GM23248 (cell line): ENCODE results near the gene EIF5B. TPM values are rescaled to one million over a fixed set of nuclear protein-coding genes. Genes with fewer than 3 reads are reported as not detected.

Experiments
- DNase-seq: peaks from one replicate; pipeline ENCODE4 v3.0.0-alpha.2; 2015
- H2AFZ ChIP-seq: fragments of 200-600 bp; sonication (generic); 2 replicates; pipeline ENCODE4 v1.6.1; 2016; ENCODE audit warnings: antibody characterized with exemption
- H3F3A ChIP-seq: fragments of 200-600 bp; sonication (generic); 2 replicates; pipeline ENCODE4 v1.6.1; 2016; ENCODE audit warnings: mild to moderate bottlenecking, antibody characterized with exemption, mixed run types; ENCODE audit not compliant: insufficient read depth
- H3K27ac ChIP-seq: fragments of 200-600 bp; sonication (generic); 2 replicates; pipeline ENCODE4 v1.5.1; 2016; ENCODE audit warnings: mild to moderate bottlenecking
- H3K27me3 ChIP-seq: fragments of 200-600 bp; sonication (generic); replicated peaks from 2 replicates; pipeline ENCODE4 v1.6.1; 2016; ENCODE audit warnings: mild to moderate bottlenecking; ENCODE audit not compliant: insufficient read depth
- H3K36me3 ChIP-seq: fragments of 200-600 bp; sonication (generic); 2 replicates; pipeline ENCODE4 v1.6.1; 2016; ENCODE audit warnings: low read depth, mild to moderate bottlenecking
- H3K4me1 ChIP-seq: fragments of 200-600 bp; sonication (generic); 2 replicates; pipeline ENCODE4 v1.6.1; 2016; ENCODE audit warnings: mild to moderate bottlenecking; ENCODE audit not compliant: insufficient read depth
- H3K4me2 ChIP-seq: fragments of 200-600 bp; sonication (generic); one replicate; pipeline ENCODE4 v1.6.1; 2016; ENCODE audit warnings: mild to moderate bottlenecking; ENCODE audit not compliant: unreplicated experiment
- H3K4me3 ChIP-seq: fragments of 200-600 bp; sonication (generic); 2 replicates; pipeline ENCODE4 v1.5.1; 2016; ENCODE audit warnings: mild to moderate bottlenecking
- H3K79me2 ChIP-seq: fragments of 200-600 bp; sonication (generic); 2 replicates; pipeline ENCODE4 v1.6.1; 2016; ENCODE audit warnings: mild to moderate bottlenecking; ENCODE audit not compliant: insufficient read depth
- H3K9ac ChIP-seq: fragments of 200-600 bp; sonication (generic); 2 replicates; pipeline ENCODE4 v1.6.1; 2016; ENCODE audit warnings: mild to moderate bottlenecking
- H3K9me2 ChIP-seq: fragments of 200-600 bp; sonication (generic); 2 replicates; pipeline ENCODE4 v1.6.1; 2016; ENCODE audit warnings: mixed run types, mild to moderate bottlenecking, moderate library complexity; ENCODE audit not compliant: insufficient read depth
- H3K9me3 ChIP-seq: fragments of 200-600 bp; sonication (generic); one replicate; pipeline ENCODE4 v1.6.1; 2017; ENCODE audit warnings: low read depth
- H4K20me1 ChIP-seq: fragments of 200-600 bp; sonication (generic); 2 replicates; pipeline ENCODE4 v1.6.0; 2016; ENCODE audit not compliant: insufficient read depth
- EZH2 ChIP-seq: fragments of 200-600 bp; sonication (generic); IDR thresholded peaks from 2 replicates; pipeline ENCODE4 v1.6.1; 2018; ENCODE audit warnings: antibody characterized with exemption, mild to moderate bottlenecking; ENCODE audit not compliant: insufficient read depth, poor library complexity, severe bottlenecking
- EZH2phosphoT487 ChIP-seq: fragments of 200-600 bp; sonication (generic); IDR thresholded peaks from 2 replicates; pipeline ENCODE4 v1.6.1; 2018; ENCODE audit warnings: antibody characterized with exemption, moderate library complexity, mild to moderate bottlenecking, low read depth; ENCODE audit not compliant: insufficient read depth
- WGBS, 2 experiments: methylation state at CpG; one replicate each; pipeline ENCODE4 v1.1.6; 2015 to 2017; ENCODE audit warnings: low lambda C conversion rate in 2 of 2, low coverage in 1 of 2; ENCODE audit errors: missing lambda C conversion rate in 2 of 2; 5-methylcytosine and 5-hydroxymethylcytosine counted together
- in situ Hi-C: fragments of 300-500 bp; cut with MboI; formaldehyde crosslinking; loops from 2 replicates; pipeline ENCODE4 v1.15.0; 2020
- polyA plus RNA-seq: library from polyadenylated mRNA; unstranded; fragments of >200 nt; fragmentation: Nextera tagmentation; extraction: Ambion mirVana; gene quantifications from 2 replicates; pipeline ENCODE4 v1.2.1, GENCODE V29; 2016
- total RNA-seq: library from RNA; depleted of rRNA; stranded (reverse); fragments of >200 nt; shearing (Covaris generic); gene quantifications from 2 replicates; pipeline ENCODE4 v1.2.3, GENCODE V29; 2014

The EIF5B gene
- total and polyA plus RNA-seq, 2 experiments from 2014 or later = 19.5 to 27.7 TPM

DNA sequence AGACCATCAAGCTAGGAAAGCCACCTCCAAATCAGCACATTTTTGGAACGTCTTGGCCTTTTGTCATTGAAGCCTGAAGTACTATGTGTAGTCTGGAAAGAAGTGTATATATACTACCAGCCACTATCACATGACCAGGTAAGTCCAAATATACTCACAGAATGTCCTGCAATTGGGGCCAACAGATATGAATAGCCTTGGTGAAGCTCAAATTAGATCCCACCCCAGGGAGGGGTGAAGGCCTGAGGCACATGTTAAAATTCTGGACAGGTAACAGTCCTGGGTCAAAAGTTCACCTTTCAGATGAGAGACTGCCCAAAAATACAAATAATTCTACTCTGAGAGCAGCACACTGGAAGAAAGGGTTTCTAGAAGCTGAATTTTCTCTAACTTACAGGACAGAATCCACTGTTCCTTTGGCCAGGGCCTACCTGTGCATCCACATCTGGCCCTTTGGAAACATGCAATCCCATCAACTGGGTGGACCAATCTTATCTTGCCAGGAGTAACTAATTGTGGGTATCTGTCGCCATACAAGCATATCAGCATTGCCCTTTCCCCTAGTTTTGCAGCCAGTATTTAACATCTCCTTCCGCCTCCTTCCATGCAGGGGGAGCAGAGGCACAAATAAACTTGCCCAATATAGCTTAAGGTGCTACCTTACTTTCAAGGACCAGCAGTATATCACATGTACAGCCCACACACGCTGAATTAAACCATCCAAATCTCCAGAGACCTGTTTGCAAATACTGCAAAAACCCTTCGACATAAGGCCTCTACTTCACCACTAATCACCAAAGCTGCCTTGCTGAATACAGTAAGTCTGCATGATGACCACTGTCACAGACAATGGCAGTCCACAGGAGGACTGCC is 67.8 kb downstream of the EIF5B start:
- Histone ChIP-seq H3K79me2 (no peaks in the 10 kb centered on the region), H4K20me1 (no peaks in the 10 kb centered on the region), H3K9me3 (no peaks in the 10 kb centered on the region), H3K9ac (no peak overlapping the region), H3K9me2 (no peaks in the 10 kb centered on the region), H3K4me1 (peaks cover 14% of the 10 kb centered on the region), H3K27ac (no peak overlapping the region), H3K36me3 (peaks cover 65% of the 10 kb centered on the region), H2AFZ (no peak overlapping the region), H3K4me2 (no peak overlapping the region), H3K4me3 (no peak overlapping the region), H3F3A (peaks cover 52% of the 10 kb centered on the region), H3K27me3 (no peaks in the 10 kb centered on the region)
- TF ChIP-seq EZH2phosphoT487 (no peak), EZH2 (no peak)
- no peak for DNase-seq
- whole genome bisulfite sequencing, 2 experiments = 75 to 77% methylated on average over 5 of the region's 5 CpGs
- in situ Hi-C loops = no loop called here

DNA sequence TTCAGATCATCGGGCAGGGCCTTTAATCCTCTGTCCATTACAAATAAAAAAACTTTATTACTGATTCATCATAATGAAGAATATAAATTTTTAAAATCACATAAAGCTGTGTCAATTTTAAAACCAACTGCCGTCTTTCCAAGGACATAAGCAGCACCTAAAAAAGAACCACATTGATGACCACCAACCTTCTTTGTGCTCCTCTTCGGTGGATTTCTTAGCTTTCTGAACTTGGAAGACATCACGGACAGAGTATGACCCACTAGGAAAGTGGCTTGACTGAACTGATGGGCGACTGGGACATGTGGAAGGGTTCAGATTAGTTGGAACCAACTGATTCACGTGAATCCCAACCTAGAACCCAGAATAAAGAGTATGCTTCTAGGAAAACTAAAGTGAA is 68.9 kb downstream of the EIF5B start:
- in situ Hi-C loops = no loop called here
- H3K4me3 ChIP-seq = no peak overlapping the region
- no peaks in the 10 kb centered on the region for H3K79me2 ChIP-seq
- WGBS, 2 experiments = 90 to 92% methylated on average over 6 of the region's 6 CpGs
- H3K9me3 ChIP-seq = no peaks in the 10 kb centered on the region
- no peak overlapping the region for H2AFZ ChIP-seq
- H3K27me3 ChIP-seq = no peaks in the 10 kb centered on the region
- no peaks in the 10 kb centered on the region for H4K20me1 ChIP-seq
- H3K4me1 ChIP-seq = peaks cover 14% of the 10 kb centered on the region
- H3K4me2 ChIP-seq = no peak overlapping the region
- peaks cover 65% of the 10 kb centered on the region for H3K36me3 ChIP-seq
- H3K9me2 ChIP-seq = no peaks in the 10 kb centered on the region
- TF ChIP-seq EZH2phosphoT487 (no peak), EZH2 (no peak)
- no peak for DNase-seq
- no peak overlapping the region for H3K9ac ChIP-seq
- H3F3A ChIP-seq = peaks cover 45% of the 10 kb centered on the region
- H3K27ac ChIP-seq = no peak overlapping the region

DNA sequence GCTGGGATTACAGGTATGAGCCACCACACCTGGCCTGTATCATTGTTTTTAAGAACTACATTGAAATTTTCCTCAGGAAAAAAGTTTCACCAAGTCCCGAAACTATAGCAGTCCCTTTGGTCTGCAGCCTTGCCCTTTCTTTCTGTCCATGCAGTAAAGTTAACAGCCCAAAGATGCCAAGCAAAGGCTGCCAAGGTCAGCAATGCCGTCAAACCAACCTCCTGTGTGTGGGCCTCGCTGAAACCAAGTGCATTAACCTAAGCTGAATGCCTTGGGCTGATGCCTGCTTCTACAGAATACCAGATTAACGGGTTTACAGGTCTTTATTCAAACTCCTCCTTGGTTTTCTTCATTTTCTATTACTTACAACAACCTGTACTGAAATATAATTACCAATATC is 73.1 kb downstream of the EIF5B start:
- TF ChIP-seq EZH2 (no peak), EZH2phosphoT487 (no peak)
- Histone ChIP-seq H3K4me1 (no peaks in the 10 kb centered on the region), H3F3A (peaks cover 21% of the 10 kb centered on the region; the same call in 1 of the 2 replicates), H3K9me3 (no peaks in the 10 kb centered on the region), H3K27me3 (no peaks in the 10 kb centered on the region), H3K4me2 (no peak overlapping the region), H3K9me2 (no peaks in the 10 kb centered on the region), H3K4me3 (no peak overlapping the region), H3K79me2 (no peaks in the 10 kb centered on the region), H3K27ac (no peak overlapping the region), H3K36me3 (peaks cover 34% of the 10 kb centered on the region), H2AFZ (no peak overlapping the region), H4K20me1 (no peaks in the 10 kb centered on the region), H3K9ac (no peak overlapping the region)
- 98 to 99% methylated on average over 4 of the region's 4 CpGs for WGBS, 2 experiments
- DNase-seq = no peak
- in situ Hi-C loops = no loop called here

DNA sequence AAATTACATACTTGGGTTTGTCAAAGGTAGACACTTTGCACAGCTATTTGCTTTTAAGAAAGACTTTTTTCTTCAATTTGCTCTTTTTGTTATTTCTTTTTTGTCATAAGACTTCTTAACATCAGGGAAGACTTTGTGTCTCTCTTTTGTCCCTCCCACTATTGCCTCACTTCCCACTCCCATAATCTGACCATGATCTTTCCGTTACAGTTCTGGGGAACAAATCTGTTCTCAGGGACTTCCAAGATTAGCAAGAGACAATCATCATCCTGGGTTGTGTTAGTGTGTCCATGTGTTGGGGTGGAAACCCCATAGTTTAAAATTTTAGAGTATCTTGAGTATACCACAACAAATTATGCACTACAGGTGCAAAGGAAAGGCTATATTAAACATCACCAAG is 77.4 kb downstream of the EIF5B start:
- H3K36me3 ChIP-seq = peaks cover 37% of the 10 kb centered on the region
- in situ Hi-C loops = no loop called here
- 94 to 100% methylated on average over 1 of the region's 1 CpG for WGBS, 2 experiments

More for the DNA sequence above, 77.4 kb downstream of the EIF5B start:
- H2AFZ ChIP-seq = no peak overlapping the region
- H3K4me3 ChIP-seq = no peak overlapping the region
- no peaks in the 10 kb centered on the region for H3K9me2 ChIP-seq
- peaks cover 1% of the 10 kb centered on the region for H3K4me1 ChIP-seq
- no peaks in the 10 kb centered on the region for H4K20me1 ChIP-seq
- H3K9ac ChIP-seq = no peak overlapping the region
- no peak overlapping the region for H3K4me2 ChIP-seq
- H3K79me2 ChIP-seq = no peaks in the 10 kb centered on the region
- H3K27me3 ChIP-seq = no peaks in the 10 kb centered on the region
- no peaks in the 10 kb centered on the region for H3K9me3 ChIP-seq
- TF ChIP-seq EZH2 (no peak), EZH2phosphoT487 (no peak)
- no peak for DNase-seq
- H3F3A ChIP-seq = no peaks in the 10 kb centered on the region
- H3K27ac ChIP-seq = no peak overlapping the region
